ENCODE results near the gene IFI27L1.
A peak's percentile ranks its signal among the peaks of the same experiment; 100 is the strongest.
"Not testable (repeated sequence)": the region's sequence is repeated elsewhere in the genome, so short reads cannot be mapped to it uniquely, and the experiment has no call there.

The IFI27L1 gene

DNA sequence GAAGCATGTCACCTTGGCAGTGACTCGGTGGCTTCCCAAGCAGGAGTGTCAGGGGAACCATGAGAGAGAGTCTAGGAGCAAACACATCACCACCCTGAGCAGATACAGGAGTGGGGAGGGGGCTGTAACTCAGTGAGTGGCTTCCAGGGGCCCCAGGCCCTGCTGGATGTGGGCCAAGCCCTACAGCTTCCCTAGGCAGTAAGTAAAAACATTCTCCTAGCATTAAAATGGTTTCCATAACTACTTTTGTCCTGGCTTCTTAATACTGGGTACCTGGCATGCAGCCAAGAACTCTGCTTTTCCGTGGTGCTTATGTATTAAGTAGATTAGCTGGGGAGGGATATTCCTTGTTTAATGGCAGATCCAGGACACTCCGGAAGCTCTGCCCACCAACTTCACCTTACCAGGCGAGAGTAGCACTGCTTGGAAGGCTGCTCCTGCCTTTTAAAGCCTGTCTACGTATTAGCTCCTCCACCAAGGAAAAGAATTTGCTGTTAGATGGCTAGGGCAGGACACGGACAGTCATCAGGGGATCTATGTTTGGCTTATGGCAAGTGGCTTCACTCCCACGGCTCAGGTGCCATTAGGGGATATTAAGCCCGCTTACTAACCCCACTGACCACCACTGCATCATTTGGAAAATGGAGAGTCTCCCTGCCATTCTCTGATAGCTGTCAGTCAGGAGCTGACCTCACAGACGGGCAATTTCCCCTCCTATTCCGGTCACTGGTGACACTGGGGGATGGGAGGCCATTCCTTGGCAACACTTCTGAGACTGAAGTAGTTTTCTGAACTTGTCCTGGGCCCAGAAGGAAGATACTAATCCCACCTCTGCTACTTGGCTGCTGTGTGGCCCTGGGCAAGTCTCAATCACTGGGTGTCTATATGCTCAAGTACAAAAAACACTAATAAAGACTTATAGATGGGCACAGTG is 32.2 kb upstream of the IFI27L1 start:
- DNase-seq (ENCODE audit: low spot score) (no peak), FAIRE-seq (no peak)

DNA sequence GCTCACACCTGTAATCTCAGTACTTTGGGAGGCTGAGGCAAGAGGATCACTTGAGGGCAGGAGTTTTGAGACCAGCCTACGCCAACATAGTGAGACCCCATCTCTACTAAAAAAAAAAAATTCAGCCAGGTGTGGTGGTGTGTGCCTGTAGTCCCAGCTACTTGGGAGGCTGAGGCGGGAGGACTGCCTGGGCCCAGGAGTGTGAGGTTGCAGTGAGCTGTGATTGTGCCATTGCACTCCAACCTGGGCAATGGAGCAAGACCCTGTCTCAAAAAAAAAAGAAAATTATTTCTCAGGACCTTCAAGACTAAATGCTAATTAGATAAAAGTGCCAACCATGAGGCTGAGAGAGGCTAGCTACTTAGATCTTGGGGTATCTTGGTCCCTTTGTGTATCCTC is 31.5 kb upstream of the IFI27L1 start:
- DNase-seq (ENCODE audit: low spot score), result no peak
- FAIRE-seq, result no peak

DNA sequence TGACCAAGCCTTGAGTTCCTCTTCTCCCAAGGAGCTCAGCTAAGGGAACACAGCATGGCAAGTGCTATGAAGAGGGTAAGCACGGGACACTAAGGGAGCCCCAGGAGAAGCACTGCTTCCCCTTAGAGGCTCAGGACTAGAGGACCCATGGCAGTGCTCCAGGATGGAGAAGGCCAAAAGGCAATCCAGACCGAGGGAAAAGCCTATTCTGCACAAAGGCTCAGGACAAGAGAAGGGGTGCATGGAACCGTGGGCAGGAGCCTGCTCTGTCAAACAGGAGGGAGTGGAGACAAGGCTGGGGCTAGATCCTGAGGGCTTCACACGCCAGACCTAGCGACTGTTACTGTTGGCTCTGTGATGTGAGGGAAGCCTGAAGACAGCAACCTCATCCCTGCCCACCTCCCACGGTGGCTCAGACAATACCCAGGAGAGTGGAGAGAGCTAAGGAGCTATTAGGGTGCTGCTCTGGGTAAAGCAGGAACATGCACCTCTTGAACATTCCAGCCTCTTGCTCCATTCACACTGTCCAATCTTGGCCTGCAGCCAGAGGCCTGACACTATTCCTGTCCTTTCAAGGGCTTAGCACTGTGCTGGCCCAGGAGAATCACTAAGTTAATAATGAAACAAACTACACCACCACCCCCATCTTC is 30.8 kb upstream of the IFI27L1 start:
- DNase-seq (ENCODE audit: low spot score) (no peak), FAIRE-seq (no peak)

DNA sequence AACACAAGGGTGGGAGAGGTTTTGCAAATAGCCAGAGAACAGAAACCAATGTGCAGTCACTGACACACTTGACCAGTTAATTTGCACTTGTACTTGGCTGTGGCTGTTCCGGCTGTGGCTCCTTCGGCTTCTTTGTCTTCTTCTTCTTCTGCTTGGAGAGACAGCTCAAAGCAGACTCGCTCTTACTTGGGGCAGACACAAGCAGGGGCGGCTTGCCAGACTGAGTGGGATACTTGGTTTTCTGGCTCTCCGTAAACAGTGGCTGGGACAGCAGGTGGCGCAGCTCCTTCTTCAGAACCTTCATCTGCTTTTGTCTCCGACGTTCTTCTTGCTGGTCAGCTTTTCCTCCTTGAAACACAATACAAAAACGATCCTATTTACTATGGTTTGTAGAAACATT is 30.0 kb upstream of the IFI27L1 start:
- FAIRE-seq (no peak), DNase-seq (ENCODE audit: low spot score) (no peak)

DNA sequence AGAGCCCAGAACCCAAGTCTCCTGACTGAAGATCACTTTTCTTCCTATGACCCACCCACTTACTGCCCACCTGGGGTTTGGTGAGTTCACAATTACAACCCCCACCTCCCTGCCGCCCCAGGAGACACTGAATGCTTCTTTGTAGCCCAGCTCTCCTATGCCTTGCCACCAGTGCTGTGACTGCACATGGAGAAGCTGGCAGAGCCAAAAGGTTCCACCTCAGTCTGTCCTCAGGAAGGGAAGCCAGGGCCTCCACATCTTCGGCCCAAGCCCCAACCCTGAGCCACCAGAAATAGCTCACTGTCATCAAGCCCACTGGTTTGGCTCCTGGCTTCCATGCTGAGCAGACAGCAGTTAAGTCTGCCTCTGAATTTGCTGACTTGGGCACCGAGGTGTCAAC is 29.3 kb upstream of the IFI27L1 start:
- DNase-seq (ENCODE audit: low spot score), result no peak
- no peak for FAIRE-seq

DNA sequence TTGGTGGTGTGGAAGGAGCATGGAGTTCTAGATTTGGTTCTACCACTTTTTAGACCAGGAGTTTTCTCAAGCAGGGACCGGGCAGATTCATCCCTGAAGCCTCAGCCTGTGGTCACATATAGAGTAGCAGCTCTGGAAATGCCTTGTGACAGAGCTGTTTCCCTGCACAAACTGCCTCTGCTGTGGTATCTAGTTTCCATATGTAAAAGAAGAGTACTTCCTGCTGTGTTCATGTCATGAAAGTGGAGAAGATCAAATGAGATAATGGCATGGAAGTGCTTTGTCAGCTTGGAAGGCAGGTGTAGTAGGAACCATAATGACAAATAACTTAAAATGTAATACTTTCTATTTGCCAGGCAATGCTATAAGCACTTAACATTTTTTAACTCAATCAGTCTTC is 28.9 kb upstream of the IFI27L1 start:
- DNase-seq (ENCODE audit: low spot score), result no peak
- FAIRE-seq, result no peak

DNA sequence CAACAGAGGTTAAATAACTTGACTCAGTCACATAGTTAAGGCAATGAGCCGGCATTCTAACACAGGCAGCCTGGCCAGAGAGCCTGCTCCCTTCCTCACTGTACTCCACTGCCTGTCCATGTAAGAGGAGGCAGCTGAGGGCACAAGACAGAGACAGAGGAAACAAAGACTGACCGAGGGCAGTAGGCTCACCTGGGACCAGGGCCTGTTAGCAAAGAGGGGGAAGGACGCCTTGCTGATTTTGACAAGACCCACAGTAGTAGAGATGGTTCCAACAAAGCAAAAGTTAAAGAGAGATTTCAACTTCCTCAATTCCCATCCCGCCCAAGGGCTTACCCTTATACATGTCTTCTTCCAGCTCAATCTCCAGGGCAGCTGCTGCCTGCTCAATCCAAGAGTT is 28.4 kb upstream of the IFI27L1 start:
- DNase-seq (ENCODE audit: low spot score), result no peak
- FAIRE-seq, result no peak

DNA sequence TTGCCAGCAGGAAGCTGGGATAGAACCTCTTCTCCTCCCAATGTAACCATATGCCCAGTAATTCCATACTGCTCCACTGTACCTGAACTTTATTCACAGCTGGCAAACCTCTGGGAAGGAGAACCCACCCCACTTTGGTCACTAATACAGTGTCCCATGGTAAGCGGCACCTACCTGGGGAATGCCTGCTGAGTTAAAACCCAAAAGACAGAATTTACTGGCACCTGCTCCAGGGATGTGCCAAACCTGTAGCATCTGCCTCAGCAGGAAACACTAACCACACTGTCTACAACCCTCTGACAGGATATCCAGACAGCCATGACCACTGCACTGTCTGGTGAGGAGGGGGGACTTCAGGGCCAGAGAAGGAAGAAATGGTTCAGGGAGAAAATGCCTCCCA is 26.7 kb upstream of the IFI27L1 start:
- FAIRE-seq (no peak), DNase-seq (ENCODE audit: low spot score) (no peak)

DNA sequence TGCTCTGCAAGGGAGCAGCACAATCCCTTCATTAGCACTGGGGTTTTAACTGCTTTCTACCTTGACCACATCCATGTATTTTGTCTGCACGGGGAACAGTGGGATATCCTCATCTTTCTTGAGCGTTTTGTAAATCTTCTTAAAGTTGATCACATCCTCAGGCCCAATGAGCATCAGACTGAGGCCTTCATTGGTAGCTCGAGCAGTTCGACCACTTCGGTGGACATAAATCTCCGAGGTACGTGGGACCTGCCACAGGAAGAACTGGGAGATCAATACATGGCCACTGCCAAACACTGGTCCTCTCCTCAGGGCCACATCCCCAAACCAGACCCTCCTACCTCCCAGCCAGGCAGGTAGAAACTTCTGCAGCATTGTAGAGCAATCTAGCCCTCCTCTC is 26.2 kb upstream of the IFI27L1 start:
- DNase-seq (ENCODE audit: low spot score) (no peak), FAIRE-seq (no peak)

DNA sequence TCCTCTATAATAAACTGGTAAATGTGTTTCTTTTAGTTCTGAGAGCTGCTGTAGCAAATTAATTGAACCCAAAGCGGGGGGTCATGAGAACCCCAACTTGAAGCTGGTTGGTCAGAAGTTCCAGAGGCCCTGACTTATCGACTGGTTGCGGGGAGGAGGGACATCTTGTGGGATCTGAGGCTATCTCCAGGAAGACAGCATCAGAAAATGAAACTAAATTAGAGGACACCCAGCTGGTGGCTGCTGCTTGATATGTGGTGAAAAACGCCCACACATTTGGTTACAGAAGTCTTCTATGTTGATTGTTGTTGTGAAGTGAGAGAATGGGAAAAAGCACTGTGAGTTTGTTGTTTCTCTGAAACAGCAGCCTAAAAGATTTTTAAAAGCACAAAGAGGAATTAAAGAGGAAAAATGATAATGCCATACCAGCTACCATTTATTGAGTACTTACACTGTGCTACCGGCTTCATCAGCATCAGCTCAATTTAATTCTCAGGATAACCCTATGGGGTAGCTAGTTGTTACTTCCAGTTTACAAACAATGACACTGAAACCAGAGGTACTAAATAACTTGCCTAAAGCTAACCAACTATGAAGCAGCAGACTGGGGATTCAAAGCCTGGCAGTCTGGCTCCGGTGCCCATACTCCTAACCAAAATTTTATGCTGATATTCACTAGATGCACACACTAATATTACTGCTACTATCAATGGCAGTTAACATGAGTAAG is 24.4 kb upstream of the IFI27L1 start:
- FAIRE-seq, result no peak
- no peak for DNase-seq (ENCODE audit: low spot score)

DNA sequence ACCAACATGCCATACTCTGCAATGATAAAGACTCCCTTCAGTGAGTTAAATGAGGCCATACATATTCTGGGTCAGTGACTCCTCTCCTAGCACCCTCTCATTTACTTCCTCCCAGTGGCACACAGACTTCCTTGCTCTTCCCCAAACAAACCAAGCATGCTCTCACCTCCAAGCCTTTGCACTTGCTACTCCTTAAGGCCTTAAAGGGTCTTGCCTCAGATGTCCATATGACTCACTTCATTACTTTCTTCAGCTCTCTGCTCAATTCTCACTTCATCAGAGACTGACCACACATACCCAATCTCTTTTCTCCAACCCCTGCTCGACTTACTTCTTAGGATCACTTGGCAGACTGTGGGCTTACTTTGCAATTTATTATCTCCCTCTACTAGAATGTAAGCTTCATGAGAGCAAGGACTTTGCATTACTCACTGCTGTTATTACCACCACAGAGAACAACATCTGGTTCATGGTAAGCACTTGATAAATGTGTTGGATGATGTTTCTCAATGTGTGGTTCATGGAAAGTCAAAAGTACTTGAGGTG is 22.9 kb upstream of the IFI27L1 start:
- FAIRE-seq (no peak), DNase-seq (ENCODE audit: low spot score) (no peak)

DNA sequence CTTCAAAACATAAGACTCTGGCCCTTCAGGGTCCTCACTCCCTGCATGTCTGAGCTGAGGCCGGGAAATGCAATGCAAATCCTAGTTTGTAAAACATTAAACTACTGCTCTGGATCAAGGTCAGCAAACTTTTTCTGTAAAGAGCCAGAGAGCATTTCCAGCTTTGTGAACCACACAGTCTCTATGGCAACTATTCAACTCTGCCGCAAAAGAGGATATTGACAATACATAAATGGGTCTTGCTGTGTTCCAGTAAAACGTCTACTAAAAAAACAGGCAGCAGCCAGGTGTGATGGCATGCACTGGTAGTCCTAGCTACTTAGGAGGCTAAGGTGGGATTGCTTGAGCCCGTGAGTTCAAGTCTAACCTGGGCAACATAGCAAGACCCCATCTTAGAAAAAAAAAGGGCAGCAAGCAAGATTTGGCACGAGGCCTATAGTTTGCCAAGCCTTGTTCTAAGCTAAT is 22.4 kb upstream of the IFI27L1 start:
- FAIRE-seq (no peak), DNase-seq (ENCODE audit: low spot score) (no peak)

DNA sequence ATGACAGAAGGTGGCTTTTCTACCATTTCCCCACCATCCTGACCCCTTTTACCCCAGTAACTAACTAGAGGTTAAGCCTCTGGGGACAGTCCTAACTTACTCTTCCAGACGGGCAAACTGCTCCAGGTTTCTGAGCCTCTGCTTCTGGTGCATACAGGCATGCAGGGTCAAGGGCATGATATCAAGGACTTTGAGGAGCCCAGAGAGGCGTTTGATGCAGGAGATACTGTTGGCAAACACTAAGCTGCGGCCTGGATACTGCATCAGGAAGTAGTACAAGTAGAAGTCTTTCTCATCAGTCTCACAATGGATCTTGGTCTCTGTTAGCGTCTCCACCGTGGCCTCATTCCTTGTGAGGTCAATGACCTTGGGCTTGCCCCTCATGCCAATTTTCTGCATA is 21.1 kb upstream of the IFI27L1 start:
- FAIRE-seq (no peak), DNase-seq (ENCODE audit: low spot score) (no peak)

DNA sequence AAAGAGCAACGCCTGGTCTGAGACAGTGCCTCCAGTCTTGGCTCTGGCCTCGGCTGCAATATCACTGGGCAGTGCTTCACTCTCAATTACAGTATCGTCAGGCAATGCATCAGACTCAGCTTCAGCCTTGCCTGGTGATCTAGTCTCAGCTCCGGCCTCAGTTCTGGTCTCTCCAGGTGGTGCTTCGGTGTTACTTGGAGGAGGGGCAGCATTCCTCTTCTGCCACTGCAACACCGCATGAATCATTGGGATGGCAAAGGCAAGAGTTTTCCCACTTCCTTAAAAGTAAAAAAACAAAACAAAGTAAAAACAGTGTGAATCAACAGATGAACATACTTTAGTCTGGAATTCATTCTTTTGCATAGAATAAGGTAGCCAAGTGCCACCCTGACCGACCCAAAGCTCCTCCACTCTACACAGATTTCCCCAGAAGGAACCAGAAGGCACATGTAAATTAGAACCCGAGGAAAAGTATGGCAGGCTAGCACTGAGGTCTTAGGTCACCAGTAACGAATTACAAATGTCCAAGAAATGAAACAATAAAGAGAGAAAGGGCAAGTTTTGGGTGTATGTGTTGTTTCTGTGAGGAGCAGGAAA is 18.7 kb upstream of the IFI27L1 start:
- DNase-seq (ENCODE audit: low spot score) (peak; percentile 66), FAIRE-seq (no peak)

DNA sequence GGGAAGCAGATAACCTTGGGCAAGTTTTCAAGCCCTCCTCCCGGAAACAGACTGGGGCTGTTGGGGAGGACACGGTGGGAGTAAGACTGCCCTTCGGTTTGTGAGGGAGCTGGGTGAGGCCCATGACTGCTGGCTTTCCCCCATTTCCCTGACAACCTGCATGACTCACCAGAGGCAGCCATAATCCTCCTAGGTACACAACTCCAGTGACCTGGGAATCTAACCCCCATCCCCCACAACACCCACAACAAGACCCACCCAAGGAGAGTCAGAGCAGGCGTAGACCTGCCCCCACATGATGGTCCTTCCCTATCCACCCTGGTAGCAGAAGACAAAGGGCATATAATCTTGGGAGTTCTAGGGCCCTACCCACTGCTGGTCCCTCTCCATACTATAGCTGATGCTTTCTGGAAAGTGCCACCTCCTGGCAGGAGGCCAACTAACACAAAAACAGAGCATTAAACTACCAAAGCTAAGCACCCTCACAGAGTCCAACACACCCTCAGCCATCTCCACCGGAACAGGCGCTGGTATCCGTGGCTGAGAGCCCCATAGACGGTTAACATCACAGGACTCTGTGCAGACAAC is 14.9 kb upstream of the IFI27L1 start:
- DNase-seq (ENCODE audit: low spot score), result no peak
- no peak for FAIRE-seq

DNA sequence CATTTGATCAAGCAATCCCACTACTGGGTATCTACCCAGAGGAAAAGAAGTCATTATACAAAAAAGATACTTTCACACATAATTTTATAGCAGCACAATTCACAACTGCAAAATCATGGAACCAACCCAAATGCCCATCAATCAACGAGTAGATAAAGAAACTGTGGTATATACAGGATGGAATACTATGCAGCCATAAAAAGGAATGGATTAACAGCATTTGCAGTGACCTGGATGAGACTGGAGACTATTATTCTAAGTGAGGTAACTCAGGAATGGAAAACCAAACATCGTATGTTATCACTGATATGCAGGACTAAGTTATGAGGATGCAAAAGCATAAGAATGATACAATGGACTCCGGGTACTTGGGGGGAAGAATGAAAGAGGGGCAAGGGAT is 9.0 kb upstream of the IFI27L1 start:
- not testable (repeated sequence) for FAIRE-seq; DNase-seq (ENCODE audit: low spot score)

DNA sequence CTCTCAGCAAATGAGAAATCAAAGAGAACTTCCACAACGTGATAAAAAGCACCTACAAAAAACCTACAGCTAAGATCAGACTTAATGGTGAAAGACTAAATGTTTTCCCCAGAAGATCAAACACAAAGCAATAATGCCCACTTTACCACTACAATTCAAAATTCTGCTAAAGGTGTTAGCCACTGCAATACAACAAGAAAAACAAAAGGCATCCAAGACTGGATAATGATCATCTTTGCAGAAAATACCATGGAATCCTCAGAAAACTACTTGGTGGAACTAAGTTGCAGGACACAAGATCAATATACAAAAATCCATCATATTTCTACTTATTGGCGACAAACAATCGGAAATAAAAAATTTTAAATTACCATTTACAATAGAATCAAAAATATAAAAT is 6.6 kb upstream of the IFI27L1 start:
- FAIRE-seq, result no peak

DNA sequence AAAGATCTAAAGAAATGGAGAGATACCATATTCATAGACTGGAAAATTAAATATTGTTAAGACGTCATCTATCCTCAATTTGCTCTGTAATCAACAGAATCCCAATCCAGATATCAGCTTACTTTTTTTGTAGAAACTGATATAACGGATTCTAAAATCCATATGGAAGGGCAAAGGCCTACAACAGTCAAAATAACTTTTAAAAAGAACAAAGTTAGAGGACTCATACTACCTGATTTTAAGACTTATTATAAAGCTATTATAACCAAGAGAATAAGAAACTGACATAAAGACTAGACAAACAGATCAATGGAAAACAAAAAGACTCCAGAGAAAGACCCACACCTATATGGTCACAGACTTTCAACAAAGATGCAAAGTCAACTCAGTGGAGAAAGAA is 6.1 kb upstream of the IFI27L1 start:
- DNase-seq (ENCODE audit: low spot score), result no peak
- FAIRE-seq, result no peak

More for the DNA sequence above, 6.6 kb upstream of the IFI27L1 start:
- DNase-seq (ENCODE audit: low spot score), result no peak

DNA sequence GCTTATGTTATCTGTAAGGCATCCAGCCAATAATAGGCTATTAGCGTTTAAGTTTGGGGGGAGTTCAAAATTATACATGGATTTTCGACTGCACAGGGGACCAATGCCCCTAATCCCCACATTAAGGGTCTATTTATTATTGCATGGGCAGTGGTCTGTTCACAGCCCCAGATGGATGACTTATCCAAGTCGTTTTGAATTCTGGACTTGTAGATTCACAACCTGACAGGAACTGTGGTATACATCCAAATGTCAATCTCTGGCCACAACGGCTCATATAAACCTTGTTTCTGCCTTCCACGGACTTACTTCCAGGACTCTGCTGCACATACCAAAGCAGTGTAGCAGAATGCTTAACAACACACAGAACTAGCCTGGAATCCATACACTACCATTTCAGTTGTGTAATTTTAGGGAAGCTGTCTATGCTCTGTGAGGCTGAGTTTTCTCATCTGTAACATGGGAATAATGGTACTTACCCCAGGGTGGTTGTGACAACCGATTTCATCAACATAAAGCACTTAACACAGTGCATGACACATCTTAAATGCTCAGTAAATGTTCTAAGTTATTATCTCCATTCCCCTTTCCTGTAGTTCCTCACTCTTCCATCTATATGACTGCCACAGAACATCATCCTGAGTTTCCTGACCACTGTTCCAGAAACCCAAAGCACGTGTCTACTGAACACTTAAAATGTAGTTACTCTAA is 3.8 kb upstream of the IFI27L1 start:
- no peak for FAIRE-seq
- DNase-seq (ENCODE audit: low spot score), result no peak

DNA sequence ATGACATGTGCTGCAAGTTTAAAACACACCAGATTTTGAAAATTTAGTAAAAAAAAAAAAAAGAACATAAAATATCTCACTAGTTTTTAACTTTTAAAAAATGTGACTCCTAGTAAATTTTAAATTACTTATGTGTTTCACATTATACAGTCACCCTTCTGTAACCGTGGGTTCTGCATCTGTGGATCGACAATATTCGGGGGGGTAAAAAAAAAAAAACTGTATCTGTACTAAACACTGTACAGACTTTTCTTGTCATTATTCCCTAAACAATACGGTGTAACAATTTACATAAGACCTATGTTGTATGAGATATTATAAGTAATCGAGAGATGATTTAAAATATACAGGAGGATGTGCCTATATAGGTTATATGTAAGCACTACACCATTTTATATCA is 3.3 kb upstream of the IFI27L1 start:
- DNase-seq (ENCODE audit: low spot score), result no peak
- no peak for FAIRE-seq
